KOPT-K1 (cell line): ENCODE results near the gene TFE3.

ENCODE experiments used
- H3K27ac ChIP-seq: fragments of 200-600 bp; sonication (generic); 2 replicates; pipeline ENCODE4 v1.5.1; 2016; ENCODE audit warnings: antibody characterized with exemption, mild to moderate bottlenecking, low read depth, low read length; ENCODE audit not compliant: poor library complexity, severe bottlenecking
- H3K36me3 ChIP-seq: fragments of 200-600 bp; sonication (generic); 2 replicates; pipeline ENCODE4 v1.5.1; 2017; ENCODE audit warnings: antibody characterized with exemption, mild to moderate bottlenecking, low read length, moderate library complexity; ENCODE audit not compliant: insufficient read depth
- H3K9me3 ChIP-seq: fragments of 200-600 bp; sonication (generic); 2 replicates; pipeline ENCODE4 v1.5.1; 2017; ENCODE audit warnings: antibody characterized with exemption, low read length, mild to moderate bottlenecking; ENCODE audit not compliant: insufficient read depth, poor library complexity, severe bottlenecking

Gene TFE3, protein sequence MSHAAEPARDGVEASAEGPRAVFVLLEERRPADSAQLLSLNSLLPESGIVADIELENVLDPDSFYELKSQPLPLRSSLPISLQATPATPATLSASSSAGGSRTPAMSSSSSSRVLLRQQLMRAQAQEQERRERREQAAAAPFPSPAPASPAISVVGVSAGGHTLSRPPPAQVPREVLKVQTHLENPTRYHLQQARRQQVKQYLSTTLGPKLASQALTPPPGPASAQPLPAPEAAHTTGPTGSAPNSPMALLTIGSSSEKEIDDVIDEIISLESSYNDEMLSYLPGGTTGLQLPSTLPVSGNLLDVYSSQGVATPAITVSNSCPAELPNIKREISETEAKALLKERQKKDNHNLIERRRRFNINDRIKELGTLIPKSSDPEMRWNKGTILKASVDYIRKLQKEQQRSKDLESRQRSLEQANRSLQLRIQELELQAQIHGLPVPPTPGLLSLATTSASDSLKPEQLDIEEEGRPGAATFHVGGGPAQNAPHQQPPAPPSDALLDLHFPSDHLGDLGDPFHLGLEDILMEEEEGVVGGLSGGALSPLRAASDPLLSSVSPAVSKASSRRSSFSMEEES

DNA sequence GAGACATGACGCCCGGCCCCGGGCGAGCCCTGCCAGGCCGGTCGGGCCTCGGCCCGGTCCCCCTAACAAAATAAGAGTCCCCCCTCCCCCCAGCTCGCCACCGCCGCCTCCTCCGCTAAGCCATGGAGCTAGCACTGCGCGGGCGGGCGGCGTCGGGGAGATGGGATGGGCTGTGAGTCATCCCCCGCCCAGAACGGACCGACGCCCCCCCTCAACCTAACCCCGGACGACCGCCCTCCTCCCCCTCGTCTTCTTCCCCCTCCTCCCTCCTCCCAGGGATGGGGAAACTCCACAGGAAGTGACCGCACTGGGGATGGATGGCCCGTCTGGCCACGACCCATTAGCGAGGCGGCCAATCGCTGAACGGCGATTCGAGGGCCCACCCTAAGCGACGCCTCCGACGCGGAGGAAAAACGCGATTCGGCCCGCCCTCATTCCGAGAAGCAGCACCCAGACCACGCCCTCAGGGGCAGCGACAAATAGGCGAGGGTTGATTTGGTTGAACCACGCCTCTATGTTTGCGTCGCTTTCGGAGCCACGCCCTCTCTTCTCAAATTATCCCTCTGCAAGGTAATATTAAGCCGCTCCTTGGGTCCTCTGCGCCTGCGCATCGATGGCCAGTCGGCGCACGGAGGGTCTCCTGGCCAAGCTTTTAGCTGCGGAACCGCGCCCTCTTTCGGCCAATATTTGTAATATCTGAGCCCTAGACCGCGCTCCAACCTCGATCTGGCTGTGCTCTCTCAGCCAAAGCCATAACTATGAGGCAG is at the start of gene TFE3:
TSS of gene TFE3 (minus strand) at position 138 of the 767 bp plus-strand sequence. CDS start at position 7, 131 bp downstream.
- Histone ChIP-seq H3K9me3 (no peaks in the 10 kb centered on the region), H3K36me3 (peaks cover 9% of the 10 kb centered on the region; the same call in 1 of the 2 replicates), H3K27ac (peak within 1 kb of the TSS; percentile 72)

DNA sequence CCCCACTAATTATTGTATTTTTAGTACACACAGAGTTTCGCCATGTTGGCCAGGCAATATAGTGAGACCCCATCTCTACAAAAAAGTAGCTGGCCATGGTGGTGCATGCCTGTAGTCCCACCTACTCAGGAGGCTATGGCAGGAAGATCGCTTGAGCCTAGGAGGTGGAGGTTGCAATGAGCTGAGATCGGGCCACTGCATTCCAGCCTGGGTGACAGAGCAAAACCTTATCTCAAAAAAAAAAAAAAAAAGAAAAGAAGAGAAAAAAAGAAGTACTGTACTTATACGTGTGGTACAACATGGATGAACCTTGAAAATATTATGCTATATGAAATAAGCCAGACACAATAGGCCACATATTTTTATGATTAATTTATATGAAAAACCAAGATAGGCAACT is 46.4 kb upstream of the TFE3 start:
- no peaks in the 10 kb centered on the region for H3K36me3 ChIP-seq
- H3K27ac ChIP-seq: no peak overlapping the region
- H3K9me3 ChIP-seq: no peaks in the 10 kb centered on the region

DNA sequence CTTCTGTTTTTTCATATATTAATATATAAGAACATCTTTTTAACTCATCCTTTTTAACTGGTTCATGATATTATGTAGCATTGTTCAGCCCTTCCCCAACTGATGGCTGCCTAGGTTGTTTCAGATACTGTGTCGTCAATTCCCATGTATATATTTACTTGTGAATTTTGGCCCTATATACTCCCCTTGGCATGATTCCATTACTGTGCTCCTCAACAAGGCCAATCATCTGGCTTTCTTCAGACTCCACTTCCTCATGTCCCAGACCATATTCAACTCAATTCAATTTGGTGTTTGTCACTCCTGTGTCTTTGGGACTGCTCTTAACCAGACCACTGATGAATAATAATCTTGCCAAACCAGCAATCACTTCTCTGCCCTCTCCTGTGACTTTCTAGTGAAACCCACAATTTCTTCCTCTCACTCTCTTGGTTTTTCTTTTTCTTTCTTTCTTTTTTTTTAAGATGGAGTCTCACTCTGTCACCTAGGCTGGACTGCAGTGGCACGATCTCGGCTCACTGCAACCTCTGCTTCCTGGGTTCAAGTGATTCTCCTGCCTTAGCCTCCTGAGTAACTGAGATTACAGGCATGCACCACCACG is 39.2 kb upstream of the TFE3 start:
- H3K36me3 ChIP-seq: no peaks in the 10 kb centered on the region

DNA sequence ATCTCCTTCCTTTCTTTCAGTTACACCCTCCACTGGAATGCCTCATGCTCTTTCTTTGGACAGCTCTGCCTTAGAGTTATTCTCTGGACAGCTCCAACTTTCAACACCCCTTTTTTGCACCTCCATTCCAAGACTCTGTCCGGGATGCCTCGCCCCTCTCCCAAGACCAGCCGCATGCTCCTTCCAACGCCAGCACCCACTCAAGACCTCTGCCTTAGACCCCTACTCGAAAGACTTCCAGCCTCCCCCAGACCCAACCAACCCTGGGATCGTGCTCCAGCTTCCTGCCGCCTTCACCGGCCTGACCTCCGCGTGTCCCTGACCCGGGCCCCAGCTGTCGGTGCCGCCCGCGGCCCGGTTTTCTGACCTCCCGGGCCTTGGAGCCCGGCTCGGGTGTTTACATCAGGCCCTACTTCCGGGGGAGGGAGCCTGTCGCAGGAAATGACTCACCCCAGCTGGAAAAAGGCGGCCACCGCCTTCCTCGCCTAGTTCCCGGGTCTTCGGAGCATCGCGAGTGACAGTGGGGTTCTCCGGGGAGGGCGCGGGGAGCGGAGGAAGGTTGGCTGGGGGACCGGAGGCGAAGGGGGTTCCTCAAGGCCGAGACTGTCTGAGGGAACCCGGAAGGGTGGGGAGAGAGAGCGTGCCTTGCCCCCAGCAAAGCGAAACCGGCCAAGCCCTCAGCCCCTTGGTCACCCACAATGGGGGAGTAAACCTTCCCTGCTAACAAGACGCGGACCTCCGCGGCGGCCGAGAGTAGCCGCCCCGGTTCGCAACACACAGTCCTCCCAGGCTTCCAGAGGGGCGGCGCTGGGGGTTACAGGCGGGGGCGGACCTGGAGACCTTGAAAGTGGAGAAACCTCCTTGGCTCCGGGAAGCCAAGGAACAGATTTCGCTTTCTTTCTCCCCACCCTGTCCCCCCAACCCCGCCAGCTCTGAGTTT is 36.6 kb upstream of the TFE3 start, which contains the start of gene WDR45:
TSS of gene WDR45 (minus strand) at position 399 of the 940 bp plus-strand sequence. CDS start 1,792 bp downstream, outside the sequence.
- H3K27ac ChIP-seq: peak within 1 kb of the TSS; percentile 84
- no peaks in the 10 kb centered on the region for H3K9me3 ChIP-seq
- no peaks in the 10 kb centered on the region; the same call in 1 of the 2 replicates for H3K36me3 ChIP-seq

More for the DNA sequence above, 39.2 kb upstream of the TFE3 start:
- Histone ChIP-seq H3K9me3 (no peaks in the 10 kb centered on the region), H3K27ac (no peak overlapping the region)

DNA sequence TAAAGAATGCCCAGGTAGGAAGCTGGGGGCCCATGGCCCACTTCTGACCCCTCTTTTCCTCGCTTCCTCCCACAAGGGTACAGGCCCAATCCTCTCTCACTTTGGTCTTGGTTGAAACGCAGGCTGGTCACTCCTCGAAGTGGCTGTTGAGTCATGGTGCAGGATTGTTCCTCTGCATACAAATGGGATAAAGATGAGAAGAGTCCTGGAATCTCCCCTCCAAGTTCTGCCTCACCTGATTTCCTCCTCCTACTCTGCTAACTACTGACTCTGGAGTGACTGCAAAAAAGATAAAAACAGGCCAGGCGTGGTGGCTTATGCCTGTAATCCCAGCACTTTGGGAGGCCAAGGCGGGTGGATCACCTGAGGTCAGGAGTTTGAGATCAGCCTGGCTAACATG is 34.8 kb upstream of the TFE3 start:
- H3K27ac ChIP-seq: no peak overlapping the region
- H3K36me3 ChIP-seq: no peaks in the 10 kb centered on the region; the same call in 1 of the 2 replicates
- H3K9me3 ChIP-seq: no peaks in the 10 kb centered on the region

DNA sequence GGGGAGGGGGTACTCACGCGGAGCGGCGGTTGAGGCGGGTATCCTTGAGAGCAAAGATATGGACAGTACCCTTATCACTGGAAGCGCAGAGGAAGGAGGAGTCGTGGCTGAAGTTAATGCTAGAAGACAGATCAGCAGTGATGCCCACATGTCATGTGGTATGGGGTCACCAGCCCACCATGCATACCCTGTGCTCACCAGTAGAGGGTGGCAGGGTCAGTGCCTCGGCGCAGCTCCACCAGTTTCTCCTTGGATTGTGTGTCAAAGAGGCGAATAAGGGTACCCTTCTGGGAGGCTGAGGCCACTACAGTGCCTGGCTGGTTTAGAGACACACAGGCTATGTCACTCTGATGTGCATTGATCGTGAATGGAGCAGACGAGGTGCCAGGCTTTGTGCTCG is 32.2 kb upstream of the TFE3 start:
- Histone ChIP-seq H3K36me3 (no peaks in the 10 kb centered on the region; the same call in 1 of the 2 replicates), H3K9me3 (no peaks in the 10 kb centered on the region), H3K27ac (no peak overlapping the region)

DNA sequence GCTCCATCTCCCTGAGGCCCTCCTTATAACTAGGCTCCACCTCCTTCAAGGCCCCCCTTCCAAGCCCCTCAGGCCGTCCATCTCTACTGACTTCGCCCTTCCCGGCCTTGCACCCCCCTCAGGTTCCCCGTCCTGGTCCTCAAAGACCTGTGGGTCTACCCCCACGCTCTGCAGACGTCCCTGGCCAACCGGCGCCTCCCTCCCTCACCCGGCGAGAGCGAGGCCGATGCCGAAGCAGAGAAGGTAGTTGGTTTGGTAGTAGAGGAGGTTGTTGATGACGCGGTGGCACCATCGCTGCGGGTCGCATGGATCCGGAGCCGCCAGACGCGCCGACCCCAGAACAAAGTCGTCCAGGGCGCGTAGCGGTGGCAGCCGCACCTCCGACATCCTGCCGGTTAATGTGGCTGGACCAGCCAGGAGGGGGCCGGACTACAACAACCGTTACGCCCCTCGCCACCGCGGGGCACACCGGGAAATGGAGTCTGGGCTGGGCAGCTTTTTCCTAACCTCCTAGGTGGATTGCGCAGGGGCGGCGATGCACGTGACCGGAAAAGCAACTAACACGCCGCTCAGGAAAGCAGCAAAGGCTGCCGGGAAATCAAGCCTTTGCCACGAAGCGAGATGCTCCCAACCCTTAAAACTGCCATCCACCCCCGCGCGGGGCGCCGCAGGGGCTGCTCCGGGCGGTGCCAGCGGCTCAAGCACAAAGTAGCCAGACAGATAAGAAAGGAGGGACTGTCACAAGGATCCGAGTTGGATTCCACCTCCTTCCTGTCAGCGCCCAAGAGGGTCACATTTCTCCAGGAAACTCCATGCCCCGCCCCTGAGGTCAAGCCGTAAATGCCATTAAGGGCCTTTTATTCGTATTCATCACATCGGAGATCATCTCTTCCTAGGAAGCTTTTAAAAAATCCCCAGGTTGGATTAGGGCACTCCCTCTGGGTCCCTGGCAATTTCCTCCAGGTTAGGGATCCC is 30.7 kb upstream of the TFE3 start, which contains the start of gene PRAF2:
TSS of gene PRAF2 (minus strand) at position 402 of the 975 bp plus-strand sequence. CDS start at position 387, 15 bp downstream.
- no peaks in the 10 kb centered on the region; the same call in 1 of the 2 replicates for H3K36me3 ChIP-seq
- H3K27ac ChIP-seq: peak within 1 kb of the TSS; percentile 61
- no peaks in the 10 kb centered on the region for H3K9me3 ChIP-seq

DNA sequence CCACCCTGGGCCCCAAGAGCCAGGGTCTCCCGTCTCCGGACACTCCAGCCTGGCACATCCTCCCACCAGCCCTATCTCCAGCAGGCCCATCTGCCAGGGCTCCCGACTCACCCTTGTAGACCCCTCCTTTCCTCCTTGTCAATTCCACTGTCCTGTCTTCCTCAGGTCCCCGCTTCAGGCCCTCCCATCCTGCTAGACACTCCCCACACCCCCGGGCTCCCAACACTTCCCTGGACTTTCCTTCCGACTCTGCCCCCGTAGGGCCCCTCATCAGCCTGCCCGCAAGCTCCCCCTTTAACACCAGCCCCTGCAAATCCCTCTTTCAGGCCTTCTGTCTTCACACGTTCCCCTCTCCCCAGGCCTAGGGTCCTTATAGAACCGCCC is 29.5 kb upstream of the TFE3 start:
- peak overlapping the region; percentile 61 for H3K27ac ChIP-seq
- H3K9me3 ChIP-seq: no peaks in the 10 kb centered on the region
- H3K36me3 ChIP-seq: no peaks in the 10 kb centered on the region; the same call in 1 of the 2 replicates

DNA sequence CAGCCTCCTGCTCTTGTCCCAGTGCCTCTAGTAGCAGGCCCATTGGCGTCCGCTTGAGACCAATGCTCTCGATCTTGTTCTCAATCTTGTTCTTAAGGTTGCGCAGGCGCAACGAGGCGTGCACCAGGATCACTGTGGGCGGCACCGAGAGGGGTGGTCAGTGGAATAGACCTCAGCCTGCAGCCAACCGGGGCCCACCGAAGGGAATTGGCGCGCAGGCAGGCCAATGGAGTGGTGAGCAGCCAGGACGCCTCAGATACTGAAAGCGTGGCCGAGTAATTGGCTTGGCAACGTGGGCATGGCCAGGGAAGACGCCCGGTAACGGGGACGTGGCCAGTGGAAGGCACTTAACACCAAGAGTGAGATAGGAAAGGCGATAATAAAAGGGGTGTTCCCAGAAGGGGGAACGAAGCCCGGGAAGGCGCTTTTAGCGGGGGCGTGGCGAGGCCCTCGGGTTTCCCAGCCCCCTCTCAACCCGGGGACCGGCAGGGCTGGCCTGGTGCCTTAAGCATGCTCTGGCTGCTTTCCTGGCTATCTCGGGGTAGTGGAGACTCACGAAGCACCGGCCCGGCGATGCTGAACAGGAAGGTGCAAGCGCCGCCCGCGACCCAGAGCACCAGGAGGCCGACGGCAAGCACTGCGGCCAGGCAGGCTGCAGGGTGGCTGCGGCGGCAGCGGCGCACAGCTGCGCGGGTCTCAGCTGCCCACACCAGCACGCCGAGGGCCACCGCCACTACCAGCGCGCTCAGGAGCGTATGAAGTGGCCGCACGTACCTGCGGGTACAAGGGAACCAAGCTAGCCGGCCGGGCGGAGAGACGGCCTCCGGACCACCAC is 28.9 kb upstream of the TFE3 start:
- no peaks in the 10 kb centered on the region; the same call in 1 of the 2 replicates for H3K36me3 ChIP-seq
- H3K27ac ChIP-seq: no peak overlapping the region
- H3K9me3 ChIP-seq: no peaks in the 10 kb centered on the region

DNA sequence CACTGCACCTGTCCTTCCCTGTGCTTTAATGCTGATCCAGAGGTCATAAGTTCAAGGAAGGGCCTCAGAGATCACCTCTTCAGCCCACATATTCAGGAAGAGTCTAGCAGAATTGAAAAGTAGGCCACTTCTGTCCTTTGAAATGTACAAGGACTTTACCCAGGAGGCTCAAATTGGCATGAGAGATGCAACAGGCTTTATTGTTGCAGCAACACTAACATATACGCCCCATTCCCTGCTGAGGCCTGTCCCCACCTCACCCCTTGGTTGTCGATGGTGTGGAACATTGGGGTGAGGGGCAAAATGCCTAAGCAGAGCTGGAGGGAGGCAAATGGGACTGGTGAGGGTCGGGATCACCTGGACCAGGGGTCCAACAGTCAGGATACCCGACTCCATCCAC is 27.8 kb upstream of the TFE3 start:
- Histone ChIP-seq H3K36me3 (peaks cover 4% of the 10 kb centered on the region; the same call in 1 of the 2 replicates), H3K27ac (no peak overlapping the region), H3K9me3 (no peaks in the 10 kb centered on the region)

DNA sequence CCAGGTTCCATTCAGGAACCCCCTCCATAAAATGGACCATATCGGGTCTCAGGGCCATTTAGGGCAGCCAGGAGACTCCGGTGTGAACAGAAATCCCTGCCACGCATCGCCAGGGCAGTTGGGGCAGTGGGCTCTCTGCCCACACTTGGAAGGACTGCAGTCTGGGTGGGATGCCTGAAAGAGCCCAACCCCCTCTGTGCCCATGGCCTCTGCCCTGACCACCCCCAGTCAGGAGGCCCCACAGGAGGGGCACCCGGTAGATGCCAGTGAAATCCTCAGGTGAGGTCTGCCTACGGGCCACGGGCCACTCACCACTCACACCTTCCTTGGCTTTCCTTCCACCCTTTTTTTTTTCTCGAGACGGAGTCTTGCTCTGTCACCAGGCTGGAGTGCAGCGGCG is 25.9 kb upstream of the TFE3 start:
- H3K27ac ChIP-seq: no peak overlapping the region
- peaks cover 7% of the 10 kb centered on the region; the same call in 1 of the 2 replicates for H3K36me3 ChIP-seq
- H3K9me3 ChIP-seq: no peaks in the 10 kb centered on the region
